GM18519 (cell line): Measurements from ENCODE around the gene RABL6.
"Not testable (repeated sequence)": the region's sequence is repeated elsewhere in the genome, so short reads cannot be mapped to it uniquely, and the experiment has no call there.

Experiments used
- ATAC-seq: cut with Tn5 transposase; IDR thresholded peaks from one replicate; pipeline ENCODE4 v1.9.1; 2021; ENCODE audit warnings: mild to moderate bottlenecking, moderate library complexity; ENCODE audit not compliant: unreplicated experiment, low FRiP score

RABL6 gene

GRCh38 chr9:136867917-136868316 lies 60.2 kb downstream of the RABL6 start:
- ATAC-seq = no peak

GRCh38 chr9:136868644-136869043 lies 60.9 kb downstream of the RABL6 start:
- ATAC-seq = no peak

GRCh38 chr9:136869611-136870010 lies 61.9 kb downstream of the RABL6 start:
- ATAC-seq = not testable (repeated sequence)

- no peak for ATAC-seq
These were observed 67.4 kb downstream of the RABL6 start for GRCh38 chr9:136875155-136875554.

GRCh38 chr9:136876476-136876875 lies 68.7 kb downstream of the RABL6 start:
- ATAC-seq = no peak

- no peak for ATAC-seq
These were observed 72.9 kb downstream of the RABL6 start for GRCh38 chr9:136880651-136881050.

- no peak for ATAC-seq
These were observed 74.0 kb downstream of the RABL6 start for GRCh38 chr9:136881691-136882108.

GRCh38 chr9:136882109-136882946 lies 74.6 kb downstream of the RABL6 start:
- no peak for ATAC-seq

- not testable (repeated sequence) for ATAC-seq
These were observed 75.2 kb downstream of the RABL6 start for GRCh38 chr9:136882947-136883283.

GRCh38 chr9:136883670-136884069 lies 75.9 kb downstream of the RABL6 start:
- not testable (repeated sequence) for ATAC-seq

- ATAC-seq = peak; percentile 86
These were observed 78.3 kb downstream of the RABL6 start, which contains the start of gene TRAF2 for GRCh38 chr9:136885950-136886578. Gene TRAF2 (plus strand): TSS chr9:136886516. CDS start chr9:136898741, 12,225 bp downstream.

GRCh38 chr9:136886610-136887597 lies 79.2 kb downstream of the RABL6 start:
- peak; percentile 13 for ATAC-seq

GRCh38 chr9:136888454-136888853 lies 80.7 kb downstream of the RABL6 start:
- no peak for ATAC-seq

- ATAC-seq = no peak
These were observed 82.1 kb downstream of the RABL6 start for GRCh38 chr9:136889858-136890257.

GRCh38 chr9:136890661-136891060 lies 82.9 kb downstream of the RABL6 start:
- ATAC-seq = no peak
